LNCaP clone FGC (cell line): Measurements from ENCODE around the gene PELI3.

Source experiments
- DNase-seq: peaks from one replicate; pipeline ENCODE4 v3.0.0-alpha.2; 2011; ENCODE audit warnings: low read depth
- H3K4me3 ChIP-seq: 2 replicates; pipeline ENCODE4 v1.5.1; 2011; ENCODE audit warnings: mild to moderate bottlenecking, low read depth, low read length, control low read depth
- CTCF ChIP-seq: IDR thresholded peaks from 2 replicates; pipeline ENCODE4 v1.5.1; 2012; ENCODE audit warnings: mild to moderate bottlenecking; ENCODE audit not compliant: control insufficient read depth, insufficient read depth; ENCODE audit errors: extremely low read depth

PELI3 gene

GRCh38 chr11:66509131-66509561 is 42.4 kb downstream of the PELI3 start:
- DNase-seq = no peak
- TF ChIP-seq CTCF = no peak
- no peak overlapping the region for H3K4me3 ChIP-seq

- no peak for TF ChIP-seq CTCF
- peak; percentile 33 for DNase-seq
- peak within 1 kb of the TSS; percentile 91 for H3K4me3 ChIP-seq
These were observed 43.7 kb downstream of the PELI3 start, which contains the start of gene BBS1 for GRCh38 chr11:66510271-66510989. TSS of gene BBS1 (plus strand) at chr11:66510635. CDS start at chr11:66510660, 25 bp downstream.

GRCh38 chr11:66510990-66511339 is 44.3 kb downstream of the PELI3 start:
- no peak for DNase-seq
- no peak for TF ChIP-seq CTCF
- H3K4me3 ChIP-seq = peak overlapping the region; percentile 91

GRCh38 chr11:66523611-66524010 is 56.9 kb downstream of the PELI3 start:
- TF ChIP-seq CTCF = no peak
- no peak for DNase-seq

GRCh38 chr11:66524304-66525040 is 57.8 kb downstream of the PELI3 start:
- no peak overlapping the region for H3K4me3 ChIP-seq
- DNase-seq = no peak
- no peak for TF ChIP-seq CTCF

More at GRCh38 chr11:66523611-66524010, 56.9 kb downstream of the PELI3 start:
- H3K4me3 ChIP-seq = no peak overlapping the region
